ENCODE results near the gene ZNF827.

GRCh38 chr4:145757188-145757587 lies 181.4 kb downstream of the ZNF827 start:
- TF ChIP-seq CTCF (IDR thresholded peaks at IDR 0.05) (no peak), POLR2AphosphoS5 (IDR thresholded peaks at IDR 0.05) (no peak), POLR2A (IDR thresholded peaks at IDR 0.05) (no peak), EP300 (IDR thresholded peaks at IDR 0.05) (no peak)
